NCI-H82 (cell line): ENCODE measurements around the gene SLC24A3.

Experiments
- DNase-seq: peaks from one replicate; lab custom pipeline; 2025; lab: John Stamatoyannopoulos, UW

SLC24A3 gene

GRCh38 chr20:19462491-19462890 is 250.0 kb downstream of the SLC24A3 start:
- peak; percentile 15 for DNase-seq

- no peak for DNase-seq
These were observed 251.2 kb downstream of the SLC24A3 start for GRCh38 chr20:19463597-19463996.

GRCh38 chr20:19465536-19465935 is 253.1 kb downstream of the SLC24A3 start:
- no peak for DNase-seq

GRCh38 chr20:19466206-19466928 is 253.9 kb downstream of the SLC24A3 start:
- no peak for DNase-seq

- no peak for DNase-seq
These were observed 260.9 kb downstream of the SLC24A3 start for GRCh38 chr20:19473216-19473921.

- DNase-seq, result no peak
These were observed 261.5 kb downstream of the SLC24A3 start for GRCh38 chr20:19473922-19474286.

GRCh38 chr20:19478320-19478895 is 266.0 kb downstream of the SLC24A3 start:
- DNase-seq, result no peak

GRCh38 chr20:19482726-19483125 is 270.3 kb downstream of the SLC24A3 start:
- no peak for DNase-seq

GRCh38 chr20:19483309-19483708 is 270.9 kb downstream of the SLC24A3 start:
- DNase-seq, result no peak

GRCh38 chr20:19486446-19486845 is 274.0 kb downstream of the SLC24A3 start:
- no peak for DNase-seq

- no peak for DNase-seq
These were observed 275.0 kb downstream of the SLC24A3 start for GRCh38 chr20:19487420-19487819.

GRCh38 chr20:19491241-19491640 is 278.8 kb downstream of the SLC24A3 start:
- no peak for DNase-seq

- no peak for DNase-seq
These were observed 279.7 kb downstream of the SLC24A3 start for GRCh38 chr20:19492116-19492515.

- peak; percentile 10 for DNase-seq
These were observed 280.4 kb downstream of the SLC24A3 start for GRCh38 chr20:19492687-19493336.

GRCh38 chr20:19493794-19494495 is 281.5 kb downstream of the SLC24A3 start:
- no peak for DNase-seq

GRCh38 chr20:19495905-19496703 is 283.7 kb downstream of the SLC24A3 start:
- DNase-seq, result no peak

GRCh38 chr20:19497064-19497463 is 284.6 kb downstream of the SLC24A3 start:
- no peak for DNase-seq

GRCh38 chr20:19498756-19499155 is 286.3 kb downstream of the SLC24A3 start:
- DNase-seq, result no peak

- DNase-seq, result no peak
These were observed 289.2 kb downstream of the SLC24A3 start for GRCh38 chr20:19501476-19502115.

GRCh38 chr20:19502169-19502568 is 289.7 kb downstream of the SLC24A3 start:
- DNase-seq, result no peak

- DNase-seq, result no peak
These were observed 291.8 kb downstream of the SLC24A3 start for GRCh38 chr20:19504251-19504650.
